Neural cell (in vitro differentiated cells): Measurements from ENCODE around the gene NECTIN1.

Experiments
- CTCF ChIP-seq: fragments of 450-650 bp; IDR thresholded peaks from 2 replicates; pipeline ENCODE4 v1.5.1; 2014; ENCODE audit warnings: antibody characterized with exemption, mild to moderate bottlenecking, moderate library complexity; ENCODE audit not compliant: poor library complexity, severe bottlenecking
- POLR2AphosphoS5 ChIP-seq: IDR thresholded peaks from 2 replicates; pipeline ENCODE4 v1.6.1; 2012
- SMC3 ChIP-seq: fragments of 450-650 bp; conservative IDR thresholded peaks from 2 replicates; pipeline ENCODE4 v1.6.1; 2014; ENCODE audit warnings: antibody characterized with exemption, mild to moderate bottlenecking, moderate library complexity; ENCODE audit not compliant: poor library complexity

- TF ChIP-seq POLR2AphosphoS5 (no peak), CTCF (no peak), SMC3 (no peak)
These were observed 11.0 kb downstream of the NECTIN1 start for GRCh38 chr11:119717839-119718534.
